Activated T-cell treated with anti-CD3 and anti-CD28 coated beads, Interleukin-2, amount 50 U/mL, for 72 hours (primary cell): ENCODE data around the gene CLDND2. TPM values are rescaled to one million over a fixed set of nuclear protein-coding genes. Genes with fewer than 3 reads are reported as not detected.

ENCODE experiments used
- ATAC-seq, 2 donors: fragments of 150-1000 bp; cut with Tn5 transposase; replicated peaks in 1 of 2; 2 replicates each; pipeline ENCODE4 v1.10.0; 2021; ENCODE audit warnings: moderate library complexity in 2 of 2, mild to moderate bottlenecking in 1 of 2
- DNase-seq, 2 donors: peaks; one replicate each; pipeline ENCODE4 v3.0.0; 2021 to 2022; ENCODE audit warnings: mixed read lengths in 1 of 2
- H3K27ac Mint-ChIP-seq: one replicate; pipeline ENCODE4 v1.8.0; 2022; ENCODE audit warnings: mild to moderate bottlenecking, moderate library complexity, mixed read lengths
- H3K27me3 Mint-ChIP-seq: one replicate; pipeline ENCODE4 v1.8.0; 2022; ENCODE audit warnings: low read depth, mixed read lengths
- H3K36me3 Mint-ChIP-seq, 2 donors: one replicate each; pipeline ENCODE4 v1.8.0; 2022; ENCODE audit warnings: mixed read lengths in 2 of 2, mild to moderate bottlenecking in 1 of 2; ENCODE audit not compliant: insufficient read depth in 2 of 2
- H3K4me1 Mint-ChIP-seq: one replicate; pipeline ENCODE4 v1.8.0; 2022; ENCODE audit warnings: low read depth, mixed read lengths
- H3K4me3 Mint-ChIP-seq, 2 donors: one replicate each; pipeline ENCODE4 v1.8.0; 2022; ENCODE audit warnings: mild to moderate bottlenecking in 2 of 2, mixed read lengths in 2 of 2, moderate library complexity in 2 of 2
- H3K9me3 Mint-ChIP-seq, 2 donors: one replicate each; pipeline ENCODE4 v1.8.0; 2022; ENCODE audit warnings: mixed read lengths in 2 of 2
- total RNA-seq, 2 donors: library from RNA; stranded (reverse); gene quantifications; one replicate each; pipeline ENCODE4 v1.2.3, GENCODE V29; 2022

CLDND2 gene
- total RNA-seq, 2 donors from 2014 or later = 14.0 to 14.9 TPM

GRCh38 chr19:51357952-51358351 is 10.9 kb downstream of the CLDND2 start:
- Mint-ChIP-seq H3K4me1 (peaks cover 66% of the 10 kb centered on the region), H3K27me3 (no peaks in the 10 kb centered on the region), H3K36me3 (peaks cover 5 to 7% of the 10 kb centered on the region in 2 donors), H3K9me3 (peaks cover 0 to 2% of the 10 kb centered on the region in 2 donors), H3K27ac (no peak overlapping the region), H3K4me3 (no peak overlapping the region)
- DNase-seq = no peak
- ATAC-seq = no peak

- no peaks in the 10 kb centered on the region for H3K27me3 Mint-ChIP-seq
- DNase-seq (no peak), ATAC-seq (no peak)
- peaks cover 0 to 2% of the 10 kb centered on the region in 2 donors for H3K9me3 Mint-ChIP-seq
- H3K4me3 Mint-ChIP-seq = peak overlapping the region in 1 of 2 donors; percentile 31
- H3K36me3 Mint-ChIP-seq = peaks cover 8 to 15% of the 10 kb centered on the region in 2 donors
- peaks cover 54% of the 10 kb centered on the region for H3K4me1 Mint-ChIP-seq
- no peak overlapping the region for H3K27ac Mint-ChIP-seq
Measured at GRCh38 chr19:51356159-51356801, 12.5 kb downstream of the CLDND2 start.

- ATAC-seq (peak; percentile 83 to 86), DNase-seq (peak in 1 of 2 donors; percentile 41)
- peaks cover 46% of the 10 kb centered on the region for H3K4me1 Mint-ChIP-seq
- peaks cover 8 to 21% of the 10 kb centered on the region in 2 donors for H3K36me3 Mint-ChIP-seq
- peaks cover 0 to 2% of the 10 kb centered on the region in 2 donors for H3K9me3 Mint-ChIP-seq
- peak overlapping the region; percentile 76 to 84 for H3K4me3 Mint-ChIP-seq
- no peaks in the 10 kb centered on the region for H3K27me3 Mint-ChIP-seq
- H3K27ac Mint-ChIP-seq = peak overlapping the region; percentile 90
Measured at GRCh38 chr19:51354742-51355148, 14.1 kb downstream of the CLDND2 start.

GRCh38 chr19:51354103-51354741 is 14.6 kb downstream of the CLDND2 start:
- DNase-seq (no peak), ATAC-seq (peak in 1 of 2 donors; percentile 3)
- Mint-ChIP-seq H3K27me3 (no peaks in the 10 kb centered on the region), H3K4me3 (peak overlapping the region; percentile 76 to 84), H3K36me3 (peaks cover 8 to 21% of the 10 kb centered on the region in 2 donors), H3K4me1 (peaks cover 41% of the 10 kb centered on the region), H3K9me3 (peaks cover 0 to 2% of the 10 kb centered on the region in 2 donors), H3K27ac (peak overlapping the region; percentile 75)

GRCh38 chr19:51352783-51353360 is 15.9 kb downstream of the CLDND2 start:
- Mint-ChIP-seq H3K9me3 (peaks cover 0 to 2% of the 10 kb centered on the region in 2 donors), H3K27ac (no peak overlapping the region)
- no peak for ATAC-seq

GRCh38 chr19:51351266-51351990 is 17.4 kb downstream of the CLDND2 start:
- Mint-ChIP-seq H3K36me3 (peaks cover 7 to 24% of the 10 kb centered on the region in 2 donors), H3K4me3 (no peak overlapping the region), H3K9me3 (peaks cover 0 to 2% of the 10 kb centered on the region in 2 donors), H3K27me3 (no peaks in the 10 kb centered on the region), H3K4me1 (peaks cover 20% of the 10 kb centered on the region), H3K27ac (peak overlapping the region; percentile 36)
- DNase-seq (no peak), ATAC-seq (no peak)

More at GRCh38 chr19:51352783-51353360, 15.9 kb downstream of the CLDND2 start:
- no peak overlapping the region for H3K4me3 Mint-ChIP-seq
- peaks cover 8 to 21% of the 10 kb centered on the region in 2 donors for H3K36me3 Mint-ChIP-seq
- DNase-seq = no peak
- no peaks in the 10 kb centered on the region for H3K27me3 Mint-ChIP-seq
- peaks cover 31% of the 10 kb centered on the region for H3K4me1 Mint-ChIP-seq

- no peaks in the 10 kb centered on the region for H3K4me1 Mint-ChIP-seq
- DNase-seq = no peak
- ATAC-seq = no peak
- no peak overlapping the region for H3K4me3 Mint-ChIP-seq
- no peaks in the 10 kb centered on the region for H3K9me3 Mint-ChIP-seq
- H3K27ac Mint-ChIP-seq = no peak overlapping the region
- no peaks in the 10 kb centered on the region for H3K27me3 Mint-ChIP-seq
- peaks cover 4 to 24% of the 10 kb centered on the region in 2 donors for H3K36me3 Mint-ChIP-seq
Measured at GRCh38 chr19:51347209-51347928, 21.4 kb downstream of the CLDND2 start.

GRCh38 chr19:51346742-51347141 is 22.1 kb downstream of the CLDND2 start:
- H3K9me3 Mint-ChIP-seq = no peaks in the 10 kb centered on the region
- no peak for DNase-seq
- H3K27ac Mint-ChIP-seq = no peak overlapping the region
- H3K4me3 Mint-ChIP-seq = no peak overlapping the region
- H3K27me3 Mint-ChIP-seq = no peaks in the 10 kb centered on the region
- H3K4me1 Mint-ChIP-seq = no peaks in the 10 kb centered on the region
- ATAC-seq = no peak
- peaks cover 3 to 19% of the 10 kb centered on the region in 2 donors for H3K36me3 Mint-ChIP-seq

GRCh38 chr19:51345076-51345620 is 23.7 kb downstream of the CLDND2 start:
- H3K4me3 Mint-ChIP-seq = no peak overlapping the region
- DNase-seq = no peak
- peaks cover 3 to 14% of the 10 kb centered on the region in 2 donors for H3K36me3 Mint-ChIP-seq
- H3K4me1 Mint-ChIP-seq = no peaks in the 10 kb centered on the region
- no peaks in the 10 kb centered on the region for H3K9me3 Mint-ChIP-seq
- no peak for ATAC-seq
- H3K27me3 Mint-ChIP-seq = peaks cover 6% of the 10 kb centered on the region
- H3K27ac Mint-ChIP-seq = no peak overlapping the region

- Mint-ChIP-seq H3K4me1 (peaks cover 12% of the 10 kb centered on the region), H3K4me3 (peak overlapping the region; percentile 6 to 35), H3K27ac (peak overlapping the region; percentile 41), H3K27me3 (peaks cover 6% of the 10 kb centered on the region), H3K36me3 (peaks cover 3 to 10% of the 10 kb centered on the region in 2 donors), H3K9me3 (no peaks in the 10 kb centered on the region)
- no peak for ATAC-seq
- no peak for DNase-seq
Measured at GRCh38 chr19:51342631-51343569, 25.9 kb downstream of the CLDND2 start.

- DNase-seq = no peak
Measured at GRCh38 chr19:51341976-51342580, 26.7 kb downstream of the CLDND2 start, which contains the start of gene VSIG10L. VSIG10L (minus strand) TSS chr19:51342139; CDS start chr19:51342124, 15 bp downstream.

More at GRCh38 chr19:51341976-51342580, 26.7 kb downstream of the CLDND2 start, which contains the start of gene VSIG10L:
- ATAC-seq = no peak
- Mint-ChIP-seq H3K27ac (peak within 1 kb of the TSS; percentile 59), H3K4me3 (peak within 1 kb of the TSS; percentile 59 to 94), H3K9me3 (no peaks in the 10 kb centered on the region), H3K36me3 (peaks cover 0 to 8% of the 10 kb centered on the region in 2 donors), H3K27me3 (peaks cover 6% of the 10 kb centered on the region), H3K4me1 (peaks cover 12% of the 10 kb centered on the region)
